Stimulated activated CD8-positive, alpha-beta memory T cell treated with anti-CD3 and anti-CD28 coated beads, Interleukin-12 subunit alpha, Interleukin-12 subunit beta, amount 100 ng/mL, for 24 hours (primary cell): ENCODE results near the gene DPP6.

Experiments
- DNase-seq: peaks from one replicate; pipeline ENCODE4 v3.0.0-alpha.2; 2020; ENCODE audit errors: extremely low read depth

Gene DPP6

DNA sequence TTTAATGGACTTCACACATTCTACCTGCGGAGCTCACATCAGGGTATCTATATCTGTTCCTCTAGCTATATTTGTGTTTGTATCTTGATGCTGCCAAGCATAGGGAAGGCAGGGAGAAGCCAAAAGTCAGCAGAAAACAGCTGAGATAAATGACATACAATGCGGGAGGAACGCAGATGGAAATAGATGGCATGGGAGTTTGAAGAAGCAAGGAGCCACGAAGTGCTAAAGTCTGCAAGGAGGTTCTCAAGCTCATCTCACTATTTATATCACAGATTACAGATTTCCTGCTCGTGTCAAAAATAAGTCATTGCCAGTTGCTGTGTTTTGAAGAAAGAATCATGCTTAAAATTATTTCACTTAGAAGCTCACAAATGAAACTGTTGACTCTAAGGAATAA, 180.5 kb downstream of the DPP6 start:
- DNase-seq: no peak

GRCh38 chr7:154241988-154242387, 189.8 kb downstream of the DPP6 start:
- no peak for DNase-seq

DNA sequence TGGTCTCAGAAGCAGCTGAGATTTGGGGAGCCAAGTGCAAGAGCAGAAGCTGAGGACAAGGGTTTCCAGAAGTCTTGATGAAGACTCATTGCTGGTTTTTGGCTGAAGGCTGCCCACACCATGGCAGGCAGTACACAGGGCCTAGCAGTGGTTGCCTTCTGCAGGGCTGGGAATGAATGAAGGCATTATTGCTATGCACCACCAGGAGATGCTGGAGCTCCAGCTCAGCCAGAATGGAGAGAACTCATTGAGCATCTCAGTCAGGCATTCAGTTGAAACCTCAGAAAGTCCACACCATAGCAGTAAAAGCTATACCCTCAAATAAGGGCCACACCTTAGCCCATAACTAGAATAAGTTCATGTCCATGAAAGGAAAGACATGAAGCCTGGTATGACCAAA, 190.5 kb downstream of the DPP6 start:
- DNase-seq: no peak

DNA sequence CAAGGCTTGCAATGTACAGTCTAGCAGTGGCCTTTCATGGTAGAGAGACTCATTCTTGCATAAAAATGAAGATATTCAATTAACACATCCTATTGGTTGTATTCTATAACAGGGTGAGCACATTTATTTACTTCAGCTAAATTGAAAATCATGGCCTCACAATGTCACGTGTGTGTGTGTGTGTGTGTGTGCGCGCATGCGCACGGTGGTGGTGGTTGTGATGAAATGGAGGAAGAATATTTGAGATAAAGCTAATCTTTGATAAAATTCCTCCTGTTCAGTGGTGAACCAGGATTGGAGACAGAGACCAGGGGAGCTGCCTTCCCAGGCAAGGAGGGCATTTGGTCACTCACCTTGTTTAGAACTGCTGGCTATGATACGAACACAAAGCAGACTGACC, 199.8 kb downstream of the DPP6 start:
- DNase-seq: no peak

- no peak for DNase-seq
Measured at GRCh38 chr7:154253810-154254209, 201.6 kb downstream of the DPP6 start.

DNA sequence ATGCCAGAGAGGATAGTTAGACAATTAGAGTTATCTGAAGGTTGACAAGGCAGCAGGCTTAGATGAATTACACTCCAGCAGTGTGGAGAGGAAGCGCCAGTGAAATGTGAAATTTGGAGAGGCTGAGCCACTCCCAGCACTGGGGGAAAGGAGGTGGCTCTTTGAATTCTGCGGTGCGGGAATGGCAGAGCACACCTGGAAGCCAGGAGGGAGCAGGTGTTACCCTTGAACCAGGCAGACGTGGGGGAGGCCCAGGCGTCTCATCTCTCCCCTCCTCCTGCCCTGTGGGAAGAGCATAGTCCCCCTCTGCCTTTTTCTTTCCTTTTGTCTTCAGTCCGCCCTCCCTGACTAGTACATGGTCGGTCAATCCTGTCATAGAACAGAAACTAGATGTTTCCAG, 203.1 kb downstream of the DPP6 start:
- no peak for DNase-seq

GRCh38 chr7:154256150-154256549, 204.0 kb downstream of the DPP6 start:
- no peak for DNase-seq

DNA sequence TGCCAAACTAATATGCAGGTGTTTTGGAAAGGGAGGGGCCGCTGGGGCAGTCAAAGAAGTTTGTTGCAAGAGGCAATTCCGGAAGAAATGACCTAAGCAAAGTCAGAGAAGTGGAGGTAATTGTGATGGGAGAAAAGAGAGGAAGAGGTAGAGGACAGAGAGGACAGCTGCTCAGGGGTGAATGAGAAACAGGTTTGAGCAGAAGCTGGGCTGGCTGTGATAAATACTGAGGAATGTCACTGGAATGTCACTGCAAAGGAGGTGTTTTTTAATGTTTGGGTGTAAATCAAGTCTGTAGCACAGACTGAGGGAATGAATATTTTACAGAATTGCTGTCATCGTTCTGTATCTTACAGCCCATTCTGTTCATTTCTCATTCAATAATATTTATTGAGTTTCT, 207.2 kb downstream of the DPP6 start:
- no peak for DNase-seq

- no peak for DNase-seq
Measured at GRCh38 chr7:154287356-154287755, 235.2 kb downstream of the DPP6 start.

GRCh38 chr7:154289119-154289518, 236.9 kb downstream of the DPP6 start:
- DNase-seq: no peak

GRCh38 chr7:154296443-154296842, 244.2 kb downstream of the DPP6 start:
- DNase-seq: no peak

DNA sequence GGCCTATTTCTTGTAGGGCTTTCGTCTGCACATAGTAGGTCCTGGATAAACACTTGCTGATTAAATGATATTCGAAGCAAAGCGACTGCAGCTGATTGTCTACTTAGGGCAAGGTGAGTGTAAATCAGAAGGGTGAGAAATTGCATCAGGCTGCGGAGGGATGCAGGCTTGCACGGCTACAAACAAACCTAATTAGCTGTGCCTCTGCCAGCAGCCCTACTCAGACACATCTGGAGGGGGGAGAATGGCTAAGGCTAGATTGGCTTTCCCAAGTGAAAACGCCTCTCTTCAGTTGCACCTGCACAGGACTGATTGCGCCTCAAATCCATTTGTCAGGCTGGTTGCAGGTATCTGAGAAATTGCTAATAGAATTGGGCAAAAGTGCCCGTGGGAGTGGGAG, 247.5 kb downstream of the DPP6 start:
- DNase-seq: no peak

DNA sequence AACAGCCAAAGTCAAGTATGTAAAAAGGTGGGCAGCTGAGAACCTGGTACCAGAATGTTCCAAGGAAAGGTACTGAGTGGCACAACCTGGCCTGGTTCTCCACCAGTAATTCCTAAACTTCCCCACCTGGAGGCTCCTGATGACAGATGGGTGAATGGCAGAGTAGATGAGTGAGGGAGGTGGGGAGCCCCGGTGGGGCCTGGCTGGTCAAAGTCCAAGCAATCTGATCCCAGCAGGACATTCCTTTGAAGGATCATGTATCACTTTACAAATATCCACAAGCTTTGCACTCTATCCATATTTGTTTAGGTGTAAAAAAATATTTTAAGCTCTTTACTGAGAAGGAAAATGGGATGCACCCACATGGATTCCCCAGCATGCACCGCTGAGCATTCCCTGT, 250.2 kb downstream of the DPP6 start:
- DNase-seq: no peak

- DNase-seq: no peak
Measured at GRCh38 chr7:154304231-154304630, 252.0 kb downstream of the DPP6 start.

DNA sequence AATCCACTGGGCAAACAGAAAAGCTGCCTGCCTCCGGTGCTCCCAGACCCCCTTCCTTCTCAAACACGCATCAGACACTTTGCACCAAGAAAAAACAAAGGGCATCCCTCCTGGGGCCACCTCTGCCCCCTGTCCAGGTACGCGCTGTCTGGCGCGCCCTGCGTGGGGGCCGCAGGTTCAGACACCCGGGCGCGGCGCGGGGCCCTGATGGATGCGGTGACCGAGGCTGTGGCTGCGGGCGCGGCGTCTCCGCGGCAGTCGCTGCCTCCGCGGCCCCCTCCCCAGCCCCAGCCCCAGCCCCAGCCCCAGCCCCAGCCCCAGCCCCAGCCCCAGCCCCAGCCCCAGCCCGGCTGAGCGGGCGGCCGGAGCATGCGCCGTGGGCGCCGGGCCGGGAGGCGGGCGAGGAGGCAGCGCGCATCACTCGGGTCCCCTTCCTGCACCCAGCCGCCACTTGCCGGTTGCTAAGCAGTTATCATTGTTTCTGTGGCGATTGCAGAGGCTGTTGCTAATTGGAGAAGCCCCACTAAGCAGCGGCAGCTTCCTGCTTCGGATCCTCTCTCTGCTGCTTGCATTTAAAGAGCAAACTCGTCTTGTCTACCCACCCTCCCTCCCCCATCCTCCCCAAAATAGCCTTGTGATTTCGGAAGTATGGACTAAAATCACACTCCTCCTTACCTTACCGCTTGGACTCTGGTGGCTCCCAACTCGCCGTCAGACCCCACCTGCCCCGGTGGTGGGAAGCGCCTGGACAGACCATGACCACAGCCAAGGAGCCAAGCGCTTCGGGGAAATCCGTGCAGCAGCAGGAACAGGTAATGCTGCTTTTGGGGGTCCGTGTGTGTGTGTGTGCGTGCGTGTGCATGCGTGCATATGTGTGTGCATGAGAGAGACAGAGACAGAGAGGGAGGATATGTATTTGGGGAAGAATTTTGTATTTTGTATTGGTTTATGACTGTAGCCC, 252.8 kb downstream of the DPP6 start:
- DNase-seq: no peak

DNA sequence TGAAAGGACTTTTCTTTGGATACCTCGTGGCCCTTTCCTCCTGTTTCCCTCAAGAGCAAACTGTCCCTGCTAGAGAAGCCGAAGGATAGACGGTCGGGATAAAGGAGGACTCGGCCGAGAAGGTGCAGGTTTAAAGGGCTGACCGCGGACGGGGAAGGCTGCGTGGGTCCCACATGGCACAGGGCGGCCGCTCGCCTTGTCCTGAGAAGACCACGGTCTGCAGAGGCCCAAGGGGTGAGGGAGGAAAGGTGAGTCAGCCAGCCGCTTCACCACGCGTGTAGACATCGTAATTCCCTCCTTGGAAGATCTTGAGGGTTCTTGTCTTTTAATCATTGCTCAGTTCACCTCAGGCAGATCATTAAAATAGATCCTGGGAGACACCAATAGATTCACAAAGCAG, 253.8 kb downstream of the DPP6 start:
- DNase-seq: no peak

DNA sequence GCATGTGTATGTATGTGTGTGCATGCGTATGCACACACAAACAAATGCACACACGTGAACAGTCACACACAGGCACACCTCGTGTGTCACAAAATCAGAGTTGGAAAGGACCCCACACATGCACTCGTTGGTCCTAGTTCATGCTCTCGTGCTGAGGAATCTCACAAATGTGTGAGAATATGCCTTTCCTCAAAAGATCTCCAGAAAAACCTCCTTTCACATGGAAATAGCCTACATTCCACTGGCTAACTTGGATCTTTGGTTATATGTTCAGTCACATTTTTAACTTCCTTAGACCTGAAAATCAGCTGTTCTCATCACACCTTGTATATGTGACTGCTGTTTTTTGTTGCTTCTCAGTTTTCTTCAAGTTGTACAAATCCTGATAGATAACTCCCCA, 256.7 kb downstream of the DPP6 start:
- DNase-seq: no peak

DNA sequence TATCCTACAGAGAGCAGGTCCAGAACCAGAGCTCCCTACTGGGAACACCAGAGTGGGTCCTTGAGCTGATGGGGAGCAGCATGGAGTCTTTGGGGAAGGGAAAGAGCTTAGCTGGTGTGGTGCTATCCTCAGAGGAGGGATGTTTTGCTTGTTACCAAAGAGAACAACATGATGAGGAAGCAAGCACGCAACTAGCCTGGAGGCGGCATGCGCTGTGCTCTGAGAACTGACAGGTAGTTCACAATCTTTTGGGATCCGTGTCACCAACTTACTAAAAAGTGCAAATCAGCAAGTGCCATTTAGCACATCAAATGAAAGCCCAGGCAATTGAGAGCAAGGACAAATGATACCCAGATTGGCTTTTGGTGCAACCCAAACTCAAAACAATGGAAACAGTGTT, 257.9 kb downstream of the DPP6 start:
- DNase-seq: no peak

- DNase-seq: no peak
Measured at GRCh38 chr7:154324196-154324595, 272.0 kb downstream of the DPP6 start.

GRCh38 chr7:154326421-154326820, 274.2 kb downstream of the DPP6 start:
- no peak for DNase-seq

GRCh38 chr7:154330318-154330717, 278.1 kb downstream of the DPP6 start:
- no peak for DNase-seq

GRCh38 chr7:154332811-154333580, 280.8 kb downstream of the DPP6 start:
- no peak for DNase-seq

- DNase-seq: no peak
Measured at GRCh38 chr7:154336295-154336694, 284.1 kb downstream of the DPP6 start.
